ENCODE data around the gene UBE2U.

The UBE2U gene

DNA sequence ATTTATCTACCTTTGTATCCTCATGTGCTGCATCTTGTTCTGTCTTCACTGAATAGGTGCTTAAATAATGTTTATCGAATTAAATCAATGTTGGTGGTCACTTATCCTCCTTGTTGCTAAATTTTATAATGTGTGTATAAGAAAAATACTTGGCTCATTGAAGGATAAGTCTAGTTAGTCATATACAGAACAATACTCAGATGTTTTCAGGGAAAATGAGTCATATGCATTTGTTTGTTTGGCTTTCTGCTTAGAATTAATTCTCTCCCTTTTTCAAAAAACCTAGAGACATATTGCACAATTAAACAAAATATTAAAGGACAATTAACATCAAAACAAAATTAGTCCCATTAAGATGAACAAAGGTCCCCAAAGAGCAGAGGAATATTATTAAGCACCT lies 89.0 kb downstream of the UBE2U start:
- no peak for DNase-seq

DNA sequence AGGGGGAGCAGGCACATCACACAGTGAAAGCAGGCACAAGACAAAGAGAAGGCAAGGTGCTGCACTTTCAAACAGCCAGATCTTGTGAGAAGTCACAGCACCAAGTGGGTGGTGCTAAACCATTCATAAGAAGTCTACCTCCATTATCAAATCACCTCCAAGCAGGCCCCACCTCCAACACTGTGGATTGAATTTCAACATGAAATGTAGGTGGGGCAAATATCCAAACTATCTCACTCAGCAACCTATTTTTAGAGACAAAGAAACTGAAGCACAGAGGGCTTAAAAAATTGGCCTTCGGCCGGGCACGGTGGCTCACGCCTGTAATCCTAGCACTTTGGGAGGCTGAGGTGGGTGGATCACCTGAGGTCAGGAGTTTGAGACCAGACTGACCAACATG lies 90.4 kb downstream of the UBE2U start:
- DNase-seq = no peak

- no peak for DNase-seq
Measured at GRCh38 chr1:64295136-64295535, 91.7 kb downstream of the UBE2U start.

DNA sequence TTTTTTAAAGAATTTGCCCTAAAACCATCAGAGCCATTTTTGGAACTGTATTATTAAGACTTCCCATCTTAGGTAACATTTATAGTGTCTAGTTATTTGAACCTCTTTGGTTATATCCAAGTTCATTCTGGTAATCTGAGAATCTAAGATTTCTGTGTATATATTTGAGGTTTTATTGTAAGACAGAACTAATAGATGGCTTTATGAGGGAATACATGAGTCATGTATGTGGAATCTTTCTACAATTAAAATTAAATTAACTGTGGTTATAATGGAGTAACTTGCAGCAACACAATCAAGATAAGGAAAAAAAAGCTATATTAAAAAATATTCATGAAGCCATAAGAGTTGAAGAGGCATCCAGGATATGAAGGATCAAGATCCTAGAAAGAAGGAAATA lies 92.1 kb downstream of the UBE2U start:
- DNase-seq = no peak

DNA sequence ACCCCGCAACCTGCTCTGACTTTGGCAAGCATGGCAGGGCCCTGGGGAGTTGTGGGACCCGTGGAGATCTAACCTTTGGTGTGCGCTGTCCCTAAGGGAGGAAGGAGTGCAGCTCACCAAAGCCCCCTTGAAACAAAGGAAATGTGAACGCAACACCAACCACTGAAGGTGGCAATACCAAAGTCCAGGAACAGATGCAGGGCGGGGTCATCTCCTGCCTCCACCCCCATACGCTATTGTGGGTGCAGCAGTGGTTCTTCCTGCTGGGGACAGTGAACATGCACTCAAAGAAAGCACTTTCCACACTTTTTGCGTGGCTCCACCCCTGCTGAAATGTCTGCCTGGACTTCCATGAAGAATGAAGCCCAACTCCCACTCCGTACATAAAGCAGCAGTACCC lies 93.0 kb downstream of the UBE2U start:
- DNase-seq = no peak

- no peak for DNase-seq
Measured at GRCh38 chr1:64302194-64302593, 98.8 kb downstream of the UBE2U start.

DNA sequence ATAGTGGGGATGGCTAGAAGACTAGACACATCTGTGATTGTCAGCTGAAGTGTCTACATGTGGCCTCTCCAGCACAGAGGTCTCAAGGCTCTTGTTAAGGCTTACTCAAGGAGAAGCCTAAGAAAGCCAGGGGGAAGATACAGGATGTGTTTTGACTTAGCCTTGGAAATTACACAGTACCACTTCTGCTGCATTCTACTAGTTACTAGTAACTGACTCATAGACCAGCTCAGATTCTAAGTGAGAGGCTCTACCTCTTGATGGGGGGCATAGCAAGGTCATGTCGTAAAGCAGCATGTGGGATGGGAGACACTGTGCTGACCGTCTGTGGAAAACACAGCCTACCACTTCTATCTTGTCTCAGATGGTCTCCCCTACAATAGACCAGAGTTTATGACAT lies 99.5 kb downstream of the UBE2U start:
- DNase-seq = no peak

DNA sequence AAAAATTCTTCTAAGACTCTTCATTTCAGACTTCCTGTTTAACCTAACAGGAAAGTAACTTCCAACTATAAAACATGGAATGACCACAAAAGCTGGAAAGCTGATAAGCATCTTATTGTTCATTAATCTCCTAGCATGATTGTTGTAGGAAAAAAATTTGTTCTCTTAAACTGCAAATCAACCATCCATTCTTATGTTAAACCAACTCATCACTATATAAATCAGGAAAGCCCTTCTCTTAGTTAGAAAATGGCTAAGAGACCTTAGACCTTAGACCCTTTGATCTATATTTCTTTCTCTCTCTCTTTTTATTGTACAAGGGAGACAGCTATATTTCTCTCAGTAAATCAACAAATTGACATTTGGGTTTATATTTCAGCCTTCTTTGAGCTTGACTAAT lies 101.4 kb downstream of the UBE2U start:
- DNase-seq = no peak

- DNase-seq = peak in 2 of 51 donors; percentile 2 to 6
Measured at GRCh38 chr1:64308866-64309265, 105.4 kb downstream of the UBE2U start.

- DNase-seq = peak in 40 of 51 donors; percentile 2 to 67 (median 38)
Measured at GRCh38 chr1:64309431-64309831, 106.0 kb downstream of the UBE2U start.

DNA sequence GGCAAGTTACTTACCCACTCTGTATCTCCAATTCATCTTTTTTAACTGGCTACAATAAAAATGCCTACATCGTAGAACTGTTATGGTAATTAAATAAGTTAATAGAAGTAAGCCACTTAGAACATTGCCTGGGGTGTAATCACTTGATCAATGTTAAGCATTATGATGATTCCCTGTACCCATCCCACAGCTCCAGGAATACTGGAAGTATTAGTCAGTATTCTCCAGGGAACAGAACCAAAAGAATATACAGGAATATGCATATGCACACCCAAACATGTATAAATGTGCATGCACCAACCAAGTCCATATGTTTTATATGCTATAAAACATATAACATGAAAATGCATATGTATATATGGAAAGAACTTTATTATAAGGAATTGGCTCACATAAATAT lies 107.3 kb downstream of the UBE2U start:
- no peak for DNase-seq

DNA sequence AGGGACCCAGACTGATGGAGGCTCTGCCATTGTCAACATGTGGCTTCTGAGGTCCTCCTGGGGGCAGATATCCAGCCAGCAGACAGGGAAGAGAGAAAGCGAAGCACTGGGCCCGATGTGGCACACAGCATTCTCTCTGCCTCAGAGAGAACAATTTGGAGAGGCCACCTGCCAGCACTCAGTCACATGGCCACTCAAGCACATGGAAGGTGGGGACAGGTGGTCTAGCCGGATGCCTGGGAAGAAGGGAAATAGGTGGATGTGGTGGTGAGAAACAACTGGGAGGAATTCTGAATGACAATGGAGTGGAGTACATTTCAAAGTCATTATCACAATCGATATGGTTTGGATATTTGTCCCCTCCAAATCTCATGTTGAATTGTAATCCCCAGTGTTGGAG lies 109.0 kb downstream of the UBE2U start:
- DNase-seq = no peak

- no peak for DNase-seq
Measured at GRCh38 chr1:64315402-64315801, 112.0 kb downstream of the UBE2U start.
